AG10803 (cell line): ENCODE data around the gene FYCO1.

Source experiments
- DNase-seq: peaks from one replicate; pipeline ENCODE4 v3.0.0; 2010; ENCODE audit warnings: low read depth
- H3K4me3 ChIP-seq: 2 replicates; pipeline ENCODE4 v1.5.1; 2011; ENCODE audit warnings: mild to moderate bottlenecking, low read length, control low read depth
- TF ChIP-seq, protein P1 (sequence below): conservative IDR thresholded peaks from 2 replicates; pipeline ENCODE4 v1.5.1; 2011; ENCODE audit warnings: mild to moderate bottlenecking, low read length, control low read depth, inconsistent platforms

FYCO1 gene

DNA sequence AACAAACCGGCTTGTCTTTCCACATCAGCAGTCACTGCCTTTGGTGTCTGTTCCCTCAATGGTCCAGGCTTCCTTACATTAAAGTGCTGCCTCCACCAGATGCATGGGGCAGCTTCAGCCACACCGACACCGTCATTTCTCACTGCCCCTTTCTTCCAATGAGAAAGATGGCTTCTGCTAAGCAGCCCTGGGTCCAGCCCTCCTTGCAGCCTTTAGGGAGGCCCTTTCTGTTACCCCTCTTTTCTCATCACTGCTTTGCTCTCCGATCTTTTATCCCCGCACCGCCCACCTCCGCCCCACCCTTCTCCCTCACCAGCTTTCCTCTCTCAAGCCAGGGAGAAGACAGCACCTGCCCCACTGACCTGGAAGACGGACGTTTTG, 80.6 kb downstream of the FYCO1 start:
- DNase-seq: no peak
- TF ChIP-seq, protein P1, sequence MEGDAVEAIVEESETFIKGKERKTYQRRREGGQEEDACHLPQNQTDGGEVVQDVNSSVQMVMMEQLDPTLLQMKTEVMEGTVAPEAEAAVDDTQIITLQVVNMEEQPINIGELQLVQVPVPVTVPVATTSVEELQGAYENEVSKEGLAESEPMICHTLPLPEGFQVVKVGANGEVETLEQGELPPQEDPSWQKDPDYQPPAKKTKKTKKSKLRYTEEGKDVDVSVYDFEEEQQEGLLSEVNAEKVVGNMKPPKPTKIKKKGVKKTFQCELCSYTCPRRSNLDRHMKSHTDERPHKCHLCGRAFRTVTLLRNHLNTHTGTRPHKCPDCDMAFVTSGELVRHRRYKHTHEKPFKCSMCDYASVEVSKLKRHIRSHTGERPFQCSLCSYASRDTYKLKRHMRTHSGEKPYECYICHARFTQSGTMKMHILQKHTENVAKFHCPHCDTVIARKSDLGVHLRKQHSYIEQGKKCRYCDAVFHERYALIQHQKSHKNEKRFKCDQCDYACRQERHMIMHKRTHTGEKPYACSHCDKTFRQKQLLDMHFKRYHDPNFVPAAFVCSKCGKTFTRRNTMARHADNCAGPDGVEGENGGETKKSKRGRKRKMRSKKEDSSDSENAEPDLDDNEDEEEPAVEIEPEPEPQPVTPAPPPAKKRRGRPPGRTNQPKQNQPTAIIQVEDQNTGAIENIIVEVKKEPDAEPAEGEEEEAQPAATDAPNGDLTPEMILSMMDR: no peak

DNA sequence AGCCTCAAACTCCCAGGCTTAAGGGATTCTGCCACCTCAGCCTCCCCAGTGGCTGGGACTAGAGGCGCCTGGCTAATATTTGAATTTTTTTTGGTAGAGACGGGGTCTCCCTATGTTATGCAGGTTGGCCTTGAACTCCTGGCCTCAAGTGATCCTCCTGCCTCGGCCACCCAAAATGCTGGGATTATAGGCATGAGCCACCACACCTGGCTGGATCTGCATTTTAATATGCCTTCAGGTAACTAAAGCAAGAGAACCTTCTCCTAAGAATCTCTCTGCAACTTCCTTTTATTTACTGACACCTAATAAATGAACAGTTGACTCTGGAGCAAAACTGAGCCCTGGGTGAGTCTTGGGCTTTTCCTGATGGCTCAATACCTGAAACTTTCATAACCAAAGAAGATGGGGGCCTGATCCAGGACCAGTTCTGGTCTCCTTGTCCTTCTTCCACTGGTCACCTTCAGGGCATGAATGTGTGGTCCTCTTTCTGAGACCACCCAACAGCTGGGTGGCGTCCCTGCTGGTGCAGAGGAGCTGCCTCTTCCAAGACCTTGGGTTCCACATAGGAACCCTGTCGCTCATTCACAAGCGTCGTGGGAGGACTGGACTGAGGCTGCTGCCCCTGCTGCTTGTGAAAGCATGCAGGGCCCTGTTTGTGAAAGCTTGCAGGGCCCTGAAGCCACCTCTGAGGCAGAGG, 81.1 kb downstream of the FYCO1 start:
- no peak overlapping the region for H3K4me3 ChIP-seq
- DNase-seq: no peak

More for the DNA sequence above, 80.6 kb downstream of the FYCO1 start:
- H3K4me3 ChIP-seq: no peak overlapping the region

DNA sequence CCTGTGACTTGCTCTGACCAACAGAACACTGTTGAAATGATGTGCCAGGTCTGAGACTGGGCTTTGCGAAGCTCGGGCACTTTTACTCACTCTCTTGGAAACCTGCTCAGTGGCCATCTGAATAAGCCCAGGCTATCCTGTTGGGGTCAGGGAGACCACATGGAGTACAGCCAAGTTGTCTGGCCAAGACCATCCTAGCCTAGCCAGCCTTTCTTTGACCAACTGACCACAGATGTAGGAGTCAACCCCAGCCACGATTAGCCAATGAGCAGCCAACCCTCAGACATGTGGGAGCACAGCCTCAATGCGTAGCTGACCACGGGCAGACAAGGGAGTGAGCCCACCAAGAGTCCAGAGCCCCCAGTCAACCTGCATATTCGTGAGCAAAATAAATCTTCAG, 83.2 kb downstream of the FYCO1 start:
- no peak for DNase-seq
- TF ChIP-seq, protein P1: no peak
- no peak overlapping the region for H3K4me3 ChIP-seq

More for the DNA sequence above, 81.1 kb downstream of the FYCO1 start:
- TF ChIP-seq, protein P1: no peak

DNA sequence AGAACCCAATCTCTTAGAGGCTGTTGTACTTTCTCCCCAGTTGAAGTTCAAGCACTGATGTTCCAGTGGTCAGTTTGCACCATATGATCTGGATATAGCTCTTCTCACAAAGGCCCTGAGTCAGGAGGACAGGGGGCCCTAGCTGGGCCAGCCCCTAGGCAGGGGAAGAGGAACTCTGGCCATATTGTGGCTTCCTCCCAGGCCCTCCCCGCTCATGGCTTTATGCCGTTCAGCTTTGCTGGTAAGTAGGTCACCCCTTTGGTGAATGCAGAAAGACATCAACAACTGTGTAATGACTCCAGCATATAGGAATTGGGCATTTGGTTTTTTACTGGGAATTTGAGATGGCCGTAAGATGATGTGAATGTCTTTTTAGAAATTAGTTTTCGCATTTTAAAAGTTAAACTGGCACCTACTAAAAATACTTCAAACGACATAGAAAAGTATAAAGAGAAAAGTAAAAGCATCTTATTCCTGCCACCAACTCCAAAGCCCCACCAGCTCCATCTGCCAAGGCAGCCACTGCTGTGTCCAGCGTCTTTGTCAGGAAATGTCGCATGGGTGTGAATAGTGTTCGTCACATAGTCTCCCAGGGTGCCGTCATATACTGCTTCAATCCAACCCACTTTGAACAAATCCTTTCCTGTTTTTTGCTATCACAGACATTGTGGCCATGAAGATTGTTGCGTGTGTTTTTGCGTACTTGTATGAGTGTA, 84.0 kb downstream of the FYCO1 start:
- no peak overlapping the region for H3K4me3 ChIP-seq
- TF ChIP-seq, protein P1: no peak
- no peak for DNase-seq

DNA sequence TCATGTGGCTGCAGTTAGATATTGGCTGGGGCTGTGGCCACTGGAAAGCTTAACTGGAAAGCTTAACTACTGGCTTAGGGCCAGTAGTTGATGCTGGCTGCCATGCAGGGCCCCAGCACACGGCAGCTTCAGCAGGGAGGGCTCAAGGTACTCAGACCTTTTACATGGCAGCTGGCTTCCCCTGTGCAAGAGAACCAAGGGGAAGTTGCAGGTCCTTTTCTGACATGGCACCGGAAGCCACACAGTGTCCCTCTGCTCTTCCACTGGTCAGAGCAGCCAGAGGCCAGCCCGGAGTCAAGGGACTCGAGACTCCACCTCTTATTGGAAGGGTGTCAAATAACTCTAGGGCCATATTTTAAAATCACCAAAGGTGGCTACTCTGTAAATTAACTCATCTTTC, 84.7 kb downstream of the FYCO1 start:
- DNase-seq: no peak
- H3K4me3 ChIP-seq: no peak overlapping the region
- TF ChIP-seq, protein P1: no peak

DNA sequence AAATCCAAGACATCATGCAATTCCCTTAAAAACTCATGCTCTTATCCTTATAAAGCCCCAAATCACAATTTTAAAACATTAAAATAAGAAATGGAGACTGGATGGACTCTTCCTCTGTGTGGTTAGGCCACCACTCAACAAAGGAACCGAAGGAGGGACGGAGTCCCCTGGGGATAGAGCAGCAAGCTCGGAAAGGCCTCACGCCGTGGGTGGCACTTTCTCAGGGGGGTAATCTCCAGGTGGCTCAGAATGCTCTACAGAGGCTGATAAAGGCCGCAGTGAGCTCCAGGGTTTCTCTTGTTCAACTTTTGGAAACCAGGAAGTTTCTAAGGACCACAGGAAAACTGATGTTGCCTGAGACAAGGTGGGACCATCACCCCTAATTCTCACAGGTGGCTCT, 86.1 kb downstream of the FYCO1 start:
- no peak overlapping the region for H3K4me3 ChIP-seq
- TF ChIP-seq, protein P1: no peak
- no peak for DNase-seq

DNA sequence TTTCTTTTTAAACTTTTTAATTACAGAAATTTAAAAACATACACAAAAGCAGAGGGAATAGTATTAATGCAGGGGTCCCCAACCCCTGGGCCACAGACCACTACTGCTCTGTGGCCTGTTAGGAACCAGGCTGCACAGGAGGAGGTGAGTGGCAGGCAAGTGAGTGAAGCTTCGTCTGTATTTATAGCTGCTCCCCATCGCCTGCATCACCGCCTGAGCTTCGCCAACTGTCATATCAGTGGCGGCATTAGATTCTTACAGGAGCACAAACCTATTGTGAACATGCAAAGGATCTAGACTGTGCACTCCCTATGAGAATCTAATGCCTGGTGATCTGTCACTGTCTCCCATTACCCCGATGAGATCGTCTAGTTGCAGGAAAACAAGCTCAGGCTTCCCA, 86.9 kb downstream of the FYCO1 start:
- TF ChIP-seq, protein P1: no peak
- no peak overlapping the region for H3K4me3 ChIP-seq
- DNase-seq: no peak
